Karpas-422 (cell line): ENCODE measurements around the gene RGS3. TPM values are rescaled to one million over a fixed set of nuclear protein-coding genes. Genes with fewer than 3 reads are reported as not detected.
A peak's percentile ranks its signal among the peaks of the same experiment; 100 is the strongest.

ENCODE experiments used
- DNase-seq: peaks from one replicate; pipeline ENCODE4 v3.0.0-alpha.2; 2015
- H2AFZ ChIP-seq: fragments of 200-600 bp; sonication (generic); 2 replicates; pipeline ENCODE4 v1.6.1; 2014; ENCODE audit warnings: antibody characterized with exemption, low read length, mixed read lengths
- H3K27ac ChIP-seq: fragments of 200-600 bp; sonication (generic); 2 replicates; pipeline ENCODE4 v1.5.1; 2014; ENCODE audit warnings: mild to moderate bottlenecking, low read length, moderate library complexity
- H3K27me3 ChIP-seq: fragments of 200-600 bp; sonication (generic); 2 replicates; pipeline ENCODE4 v1.6.1; 2014; ENCODE audit warnings: low read length, mixed read lengths
- H3K36me3 ChIP-seq: fragments of 200-600 bp; sonication (generic); 2 replicates; pipeline ENCODE4 v1.6.1; 2014; ENCODE audit warnings: low read length, mixed read lengths; ENCODE audit not compliant: insufficient read depth
- H3K4me1 ChIP-seq: fragments of 200-600 bp; sonication (generic); 2 replicates; pipeline ENCODE4 v1.6.1; 2014; ENCODE audit warnings: mild to moderate bottlenecking, low read length, mixed read lengths
- H3K4me2 ChIP-seq: fragments of 200-600 bp; sonication (generic); 2 replicates; pipeline ENCODE4 v1.6.1; 2014; ENCODE audit warnings: low read length, low read depth, mild to moderate bottlenecking; ENCODE audit not compliant: poor library complexity, severe bottlenecking
- H3K4me3 ChIP-seq: fragments of 200-600 bp; sonication (generic); 2 replicates; pipeline ENCODE4 v1.5.1; 2014; ENCODE audit warnings: mild to moderate bottlenecking, antibody characterized with exemption, low read length, mixed read lengths
- H3K79me2 ChIP-seq: fragments of 200-600 bp; sonication (generic); 2 replicates; pipeline ENCODE4 v1.6.1; 2014; ENCODE audit warnings: mild to moderate bottlenecking, low read length, mixed read lengths
- H3K9ac ChIP-seq: fragments of 200-600 bp; sonication (generic); 2 replicates; pipeline ENCODE4 v1.6.0; 2014; ENCODE audit warnings: low read length
- H3K9me2 ChIP-seq: fragments of 200-600 bp; sonication (generic), shearing (Covaris generic); replicated peaks from 2 replicates; pipeline ENCODE4 v1.6.0; 2014; ENCODE audit warnings: mild to moderate bottlenecking, low read length, moderate library complexity; ENCODE audit not compliant: insufficient read depth
- H3K9me3 ChIP-seq: fragments of 300-700, 200-600 bp; sonication (generic); 2 replicates; pipeline ENCODE4 v1.6.1; 2014; ENCODE audit warnings: low read length, mixed read lengths
- H4K20me1 ChIP-seq: fragments of 200-600 bp; sonication (generic); 2 replicates; pipeline ENCODE4 v1.6.1; 2014; ENCODE audit warnings: mild to moderate bottlenecking, antibody characterized with exemption, low read length, low read depth; ENCODE audit not compliant: insufficient read depth
- total RNA-seq: library from RNA; depleted of rRNA; stranded (reverse); fragments of >200 nt; shearing (Covaris generic); gene quantifications from 2 replicates; pipeline ENCODE4 v1.2.3, GENCODE V29; 2014; ENCODE audit warnings: low replicate concordance

Gene RGS3
- total RNA-seq, 1 experiment from 2014 or later = 1.3 TPM

- H3K4me3 ChIP-seq = peak overlapping the region; percentile 51; the same call in 1 of the 2 replicates
- no peaks in the 10 kb centered on the region for H3K9me2 ChIP-seq
- H2AFZ ChIP-seq = no peak overlapping the region
- H3K79me2 ChIP-seq = no peaks in the 10 kb centered on the region
- peak overlapping the region; percentile 67 for H3K4me2 ChIP-seq
- H3K4me1 ChIP-seq = peaks cover 33% of the 10 kb centered on the region
- H4K20me1 ChIP-seq = no peaks in the 10 kb centered on the region
- no peak overlapping the region for H3K27ac ChIP-seq
- DNase-seq = no peak
- peak overlapping the region; percentile 59 for H3K9ac ChIP-seq
- H3K36me3 ChIP-seq = no peaks in the 10 kb centered on the region
- H3K9me3 ChIP-seq = no peaks in the 10 kb centered on the region
- no peaks in the 10 kb centered on the region for H3K27me3 ChIP-seq
Measured at GRCh38 chr9:113601656-113602055, 138.1 kb downstream of the RGS3 start.

- H3K36me3 ChIP-seq = no peaks in the 10 kb centered on the region
- peak overlapping the region; percentile 49; the same call in 1 of the 2 replicates for H2AFZ ChIP-seq
- H3K27ac ChIP-seq = peak overlapping the region; percentile 24
- H3K4me3 ChIP-seq = peak overlapping the region; percentile 51
- peak overlapping the region; percentile 67 for H3K4me2 ChIP-seq
- peak; percentile 87 for DNase-seq
- H3K9me3 ChIP-seq = no peaks in the 10 kb centered on the region
- no peaks in the 10 kb centered on the region for H3K79me2 ChIP-seq
- no peaks in the 10 kb centered on the region for H3K9me2 ChIP-seq
- no peaks in the 10 kb centered on the region for H3K27me3 ChIP-seq
- peak overlapping the region; percentile 59 for H3K9ac ChIP-seq
- peaks cover 33% of the 10 kb centered on the region for H3K4me1 ChIP-seq
- H4K20me1 ChIP-seq = no peaks in the 10 kb centered on the region
Measured at GRCh38 chr9:113602126-113603047, 138.9 kb downstream of the RGS3 start.

GRCh38 chr9:113603048-113603375 is 139.5 kb downstream of the RGS3 start:
- no peaks in the 10 kb centered on the region for H3K9me3 ChIP-seq
- H3K36me3 ChIP-seq = no peaks in the 10 kb centered on the region
- no peaks in the 10 kb centered on the region for H4K20me1 ChIP-seq
- no peak overlapping the region for H3K27ac ChIP-seq
- H3K9me2 ChIP-seq = no peaks in the 10 kb centered on the region
- no peaks in the 10 kb centered on the region for H3K79me2 ChIP-seq
- peaks cover 33% of the 10 kb centered on the region for H3K4me1 ChIP-seq
- DNase-seq = no peak
- H2AFZ ChIP-seq = no peak overlapping the region
- no peak overlapping the region for H3K9ac ChIP-seq
- peak overlapping the region; percentile 67 for H3K4me2 ChIP-seq
- H3K4me3 ChIP-seq = no peak overlapping the region
- H3K27me3 ChIP-seq = no peaks in the 10 kb centered on the region

GRCh38 chr9:113603773-113604172 is 140.2 kb downstream of the RGS3 start:
- H4K20me1 ChIP-seq = no peaks in the 10 kb centered on the region
- no peaks in the 10 kb centered on the region for H3K9me2 ChIP-seq
- no peaks in the 10 kb centered on the region for H3K36me3 ChIP-seq
- H3K27ac ChIP-seq = no peak overlapping the region
- H3K4me2 ChIP-seq = no peak overlapping the region
- no peaks in the 10 kb centered on the region for H3K9me3 ChIP-seq
- H3K4me1 ChIP-seq = peaks cover 33% of the 10 kb centered on the region
- DNase-seq = no peak
- H3K9ac ChIP-seq = no peak overlapping the region
- H3K4me3 ChIP-seq = no peak overlapping the region
- no peaks in the 10 kb centered on the region for H3K27me3 ChIP-seq
- no peaks in the 10 kb centered on the region for H3K79me2 ChIP-seq
- no peak overlapping the region for H2AFZ ChIP-seq

GRCh38 chr9:113604393-113604792 is 140.9 kb downstream of the RGS3 start:
- Histone ChIP-seq H3K36me3 (no peaks in the 10 kb centered on the region), H3K4me2 (no peak overlapping the region), H3K4me3 (no peak overlapping the region), H2AFZ (no peak overlapping the region), H3K27ac (no peak overlapping the region), H3K27me3 (no peaks in the 10 kb centered on the region), H3K9me2 (no peaks in the 10 kb centered on the region), H3K9me3 (no peaks in the 10 kb centered on the region), H4K20me1 (no peaks in the 10 kb centered on the region), H3K79me2 (no peaks in the 10 kb centered on the region), H3K9ac (no peak overlapping the region), H3K4me1 (peaks cover 33% of the 10 kb centered on the region)
- DNase-seq = no peak

- no peaks in the 10 kb centered on the region for H3K79me2 ChIP-seq
- no peaks in the 10 kb centered on the region for H3K9me2 ChIP-seq
- H2AFZ ChIP-seq = no peak overlapping the region
- no peak for DNase-seq
- no peaks in the 10 kb centered on the region for H3K9me3 ChIP-seq
- H3K27me3 ChIP-seq = no peaks in the 10 kb centered on the region
- no peak overlapping the region for H3K4me2 ChIP-seq
- H3K9ac ChIP-seq = no peak overlapping the region
- H3K4me1 ChIP-seq = peaks cover 30% of the 10 kb centered on the region
- no peaks in the 10 kb centered on the region for H4K20me1 ChIP-seq
- no peak overlapping the region for H3K27ac ChIP-seq
- H3K36me3 ChIP-seq = no peaks in the 10 kb centered on the region
- no peak overlapping the region for H3K4me3 ChIP-seq
Measured at GRCh38 chr9:113606510-113606909, 143.0 kb downstream of the RGS3 start.

GRCh38 chr9:113608082-113608685 is 144.7 kb downstream of the RGS3 start:
- no peak overlapping the region for H2AFZ ChIP-seq
- no peak for DNase-seq
- H3K36me3 ChIP-seq = no peaks in the 10 kb centered on the region
- no peak overlapping the region for H3K9ac ChIP-seq
- no peaks in the 10 kb centered on the region for H3K79me2 ChIP-seq
- no peak overlapping the region for H3K27ac ChIP-seq
- peaks cover 16% of the 10 kb centered on the region for H3K4me1 ChIP-seq
- H3K9me2 ChIP-seq = no peaks in the 10 kb centered on the region
- H4K20me1 ChIP-seq = no peaks in the 10 kb centered on the region
- H3K4me2 ChIP-seq = no peak overlapping the region
- H3K9me3 ChIP-seq = no peaks in the 10 kb centered on the region
- no peak overlapping the region for H3K4me3 ChIP-seq
- H3K27me3 ChIP-seq = no peaks in the 10 kb centered on the region

GRCh38 chr9:113609562-113610318 is 146.2 kb downstream of the RGS3 start:
- peaks cover 12% of the 10 kb centered on the region for H3K4me1 ChIP-seq
- H4K20me1 ChIP-seq = no peaks in the 10 kb centered on the region
- no peak overlapping the region for H3K4me3 ChIP-seq
- no peak overlapping the region for H2AFZ ChIP-seq
- no peaks in the 10 kb centered on the region for H3K9me2 ChIP-seq
- H3K27ac ChIP-seq = no peak overlapping the region
- no peaks in the 10 kb centered on the region for H3K79me2 ChIP-seq
- no peaks in the 10 kb centered on the region for H3K36me3 ChIP-seq
- H3K4me2 ChIP-seq = no peak overlapping the region
- H3K9me3 ChIP-seq = no peaks in the 10 kb centered on the region
- no peaks in the 10 kb centered on the region for H3K27me3 ChIP-seq
- no peak for DNase-seq
- no peak overlapping the region for H3K9ac ChIP-seq
